Germinal center (tissue), 1 donor: ENCODE measurements around the gene PARD3.
"Not testable (repeated sequence)": the region's sequence is repeated elsewhere in the genome, so short reads cannot be mapped to it uniquely, and the experiment has no call there.

Experiments used
- DNase-seq: peaks from one replicate; pipeline ENCODE4 v3.0.0; 2012; ENCODE audit warnings: mixed read lengths, low spot score

PARD3 gene

GRCh38 chr10:34815185-34816084 lies at the start of gene PARD3:
TSS of gene PARD3 (minus strand) at chr10:34815296. CDS start at chr10:34814995, 301 bp downstream.
- no peak for DNase-seq

- no peak for DNase-seq
Measured at GRCh38 chr10:34864149-34865067, 49.3 kb upstream of the PARD3 start.

- DNase-seq, result no peak
Measured at GRCh38 chr10:34862892-34863291, 47.8 kb upstream of the PARD3 start.

GRCh38 chr10:34861293-34862021 lies 46.4 kb upstream of the PARD3 start:
- DNase-seq, result no peak

GRCh38 chr10:34859170-34859569 lies 44.1 kb upstream of the PARD3 start:
- no peak for DNase-seq

GRCh38 chr10:34858003-34858402 lies 42.9 kb upstream of the PARD3 start:
- no peak for DNase-seq

GRCh38 chr10:34854147-34854601 lies 39.1 kb upstream of the PARD3 start:
- no peak for DNase-seq

GRCh38 chr10:34853357-34853756 lies 38.3 kb upstream of the PARD3 start:
- DNase-seq, result no peak

GRCh38 chr10:34850558-34850957 lies 35.5 kb upstream of the PARD3 start:
- no peak for DNase-seq

- DNase-seq, result no peak
Measured at GRCh38 chr10:34850036-34850435, 34.9 kb upstream of the PARD3 start.

GRCh38 chr10:34845070-34845469 lies 30.0 kb upstream of the PARD3 start:
- no peak for DNase-seq

- DNase-seq, result no peak
Measured at GRCh38 chr10:34844448-34844847, 29.4 kb upstream of the PARD3 start.

GRCh38 chr10:34843470-34843869 lies 28.4 kb upstream of the PARD3 start:
- DNase-seq, result not testable (repeated sequence)

- DNase-seq, result no peak
Measured at GRCh38 chr10:34838366-34838900, 23.3 kb upstream of the PARD3 start.

- DNase-seq, result no peak
Measured at GRCh38 chr10:34835908-34836508, 20.9 kb upstream of the PARD3 start.

GRCh38 chr10:34834274-34834673 lies 19.2 kb upstream of the PARD3 start:
- no peak for DNase-seq

- DNase-seq, result no peak
Measured at GRCh38 chr10:34830217-34830822, 15.2 kb upstream of the PARD3 start.

- DNase-seq, result no peak
Measured at GRCh38 chr10:34826857-34827766, 12.0 kb upstream of the PARD3 start.

- DNase-seq, result no peak
Measured at GRCh38 chr10:34826221-34826620, 11.1 kb upstream of the PARD3 start.

- DNase-seq, result no peak
Measured at GRCh38 chr10:34825414-34825813, 10.3 kb upstream of the PARD3 start.
